GM08714 (cell line): Measurements from ENCODE around the gene PDE7B.

ENCODE experiments used
- H3K4me3 ChIP-seq: fragments of 200-500 bp; sonication (Bioruptor generic); 2 replicates; pipeline ENCODE4 v1.5.1; 2014; ENCODE audit warnings: mild to moderate bottlenecking, low read length, inconsistent platforms
- ZNF274 ChIP-seq: IDR thresholded peaks from 2 replicates; pipeline ENCODE4 v1.6.1; 2012; ENCODE audit warnings: mild to moderate bottlenecking, low read depth, low read length

Gene PDE7B

DNA sequence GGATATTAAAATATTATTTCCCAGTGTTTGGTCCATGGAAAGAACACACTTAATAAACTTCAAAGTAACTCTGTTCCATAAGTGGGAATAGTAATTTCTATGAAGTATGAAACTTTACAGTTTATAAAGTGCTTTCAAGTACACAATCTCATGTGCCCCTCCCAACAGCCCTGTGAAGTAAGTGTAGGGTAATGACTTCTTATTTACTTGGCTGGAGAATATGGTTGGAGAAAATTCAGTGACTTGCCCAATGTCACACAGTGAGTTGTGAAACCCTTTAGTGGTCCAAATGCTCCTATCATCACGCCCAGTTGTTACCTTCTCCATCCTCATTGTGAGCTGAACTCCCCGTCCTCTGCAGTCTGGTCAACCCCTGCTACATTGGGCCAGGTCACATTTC is 141.2 kb downstream of the PDE7B start:
- TF ChIP-seq ZNF274, result no peak
- no peak overlapping the region for H3K4me3 ChIP-seq

DNA sequence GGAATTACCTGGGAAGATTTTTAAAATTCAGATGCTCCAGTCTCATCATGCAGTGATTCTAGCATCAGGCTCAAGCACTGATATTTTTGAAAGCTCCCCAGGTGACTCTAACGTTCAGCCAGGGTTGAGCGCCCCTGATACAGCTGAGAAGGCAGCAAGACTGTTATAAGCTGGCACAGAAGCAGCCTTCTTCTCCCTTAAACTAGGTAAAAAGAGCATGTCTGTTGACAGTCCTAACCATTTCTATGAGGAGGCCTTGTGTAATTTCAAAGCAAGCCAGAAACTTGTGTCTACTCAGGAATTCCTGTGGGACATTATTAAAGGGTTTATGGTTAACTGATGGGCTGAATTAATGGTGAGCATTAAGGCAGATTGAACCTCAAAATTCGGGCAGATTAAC is 141.9 kb downstream of the PDE7B start:
- no peak for TF ChIP-seq ZNF274

DNA sequence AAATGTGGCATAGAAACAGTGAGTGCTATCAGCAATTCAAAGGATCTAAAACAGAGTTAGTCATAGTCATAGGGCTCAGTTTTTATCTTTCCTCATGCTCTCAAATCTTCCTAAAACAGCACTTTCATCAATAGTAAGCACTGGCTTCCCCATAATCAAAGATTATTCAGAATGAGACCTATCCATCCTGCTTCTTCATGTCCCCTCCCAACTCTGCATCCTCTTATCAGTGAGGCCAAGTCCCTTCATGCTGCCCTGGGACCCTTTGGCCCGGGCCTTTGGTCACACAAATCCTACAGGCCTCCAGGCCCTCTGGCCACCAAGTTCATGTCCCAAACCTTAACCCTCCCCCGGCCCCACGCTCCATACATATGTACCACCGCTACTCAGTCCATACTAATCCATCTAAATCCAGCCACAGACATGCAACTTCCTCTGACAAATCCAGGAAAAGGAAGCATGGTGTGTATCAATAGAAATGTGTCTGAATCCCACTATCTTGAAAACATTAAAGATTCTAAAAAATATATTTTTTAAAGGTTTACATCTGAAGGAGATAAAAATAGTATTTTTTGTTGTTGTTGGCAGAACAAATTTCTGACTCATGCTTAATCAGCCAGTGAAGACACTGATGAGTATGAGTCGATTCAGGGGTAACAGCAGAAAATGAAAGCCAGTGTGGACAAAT is 143.5 kb downstream of the PDE7B start:
- no peak overlapping the region for H3K4me3 ChIP-seq

More for the DNA sequence above, 141.9 kb downstream of the PDE7B start:
- H3K4me3 ChIP-seq, result no peak overlapping the region

DNA sequence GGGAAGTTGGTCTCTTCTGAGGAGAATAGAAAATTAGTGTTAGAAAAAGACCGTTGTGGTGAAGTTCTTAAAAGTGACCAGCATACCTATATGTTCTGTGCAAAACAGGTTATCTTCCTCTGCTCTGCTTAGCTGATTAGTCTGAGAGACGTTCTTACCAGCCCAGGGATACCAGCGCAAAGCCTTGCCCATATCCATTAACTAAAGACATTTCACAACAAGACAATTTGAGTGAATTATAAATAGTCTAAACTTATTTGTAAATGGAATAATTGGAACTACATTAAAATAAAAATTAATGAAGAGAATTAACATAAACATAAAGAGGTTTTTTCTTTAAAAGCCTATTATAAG is 144.0 kb downstream of the PDE7B start:
- no peak overlapping the region for H3K4me3 ChIP-seq
- TF ChIP-seq ZNF274, result no peak

More for the DNA sequence above, 143.5 kb downstream of the PDE7B start:
- no peak for TF ChIP-seq ZNF274

DNA sequence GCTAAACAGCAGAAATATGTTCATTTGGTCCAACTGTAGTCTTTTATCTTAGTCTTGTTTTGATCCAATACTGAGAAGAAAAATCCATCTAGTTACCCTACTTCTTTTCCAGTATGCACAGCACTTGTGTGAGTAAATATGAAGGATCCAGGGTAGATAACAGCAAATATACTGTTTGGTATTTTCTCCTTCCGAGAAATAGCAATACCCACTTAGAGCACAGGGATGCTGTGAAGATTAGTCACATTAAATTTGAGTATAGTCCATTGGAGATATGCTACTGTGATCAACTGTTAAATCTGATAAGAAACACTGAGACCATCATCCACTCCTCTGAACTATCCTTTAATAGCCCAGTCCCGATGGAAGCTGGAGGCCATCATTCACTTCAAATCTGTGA is 145.2 kb downstream of the PDE7B start:
- no peak for TF ChIP-seq ZNF274
- no peak overlapping the region for H3K4me3 ChIP-seq

DNA sequence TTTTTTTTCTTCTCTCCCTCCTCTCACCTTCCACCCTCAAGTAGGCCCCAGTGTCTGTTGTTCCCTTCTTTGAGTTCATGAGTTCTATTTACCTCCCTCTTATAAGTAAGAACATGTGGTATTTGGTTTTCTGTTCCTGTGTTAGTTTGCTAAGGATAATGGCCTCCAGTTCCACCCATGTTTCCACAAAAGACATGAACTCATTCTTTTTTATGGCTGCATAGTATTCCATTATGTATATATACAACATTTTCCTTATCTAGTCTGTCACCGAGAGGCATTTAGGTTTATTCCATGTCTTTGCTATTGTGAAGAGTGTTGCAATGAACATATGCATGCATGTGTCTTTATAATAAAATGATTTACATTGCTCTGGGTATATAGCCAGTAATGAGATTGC is 147.9 kb downstream of the PDE7B start:
- TF ChIP-seq ZNF274, result no peak
- no peak overlapping the region for H3K4me3 ChIP-seq

DNA sequence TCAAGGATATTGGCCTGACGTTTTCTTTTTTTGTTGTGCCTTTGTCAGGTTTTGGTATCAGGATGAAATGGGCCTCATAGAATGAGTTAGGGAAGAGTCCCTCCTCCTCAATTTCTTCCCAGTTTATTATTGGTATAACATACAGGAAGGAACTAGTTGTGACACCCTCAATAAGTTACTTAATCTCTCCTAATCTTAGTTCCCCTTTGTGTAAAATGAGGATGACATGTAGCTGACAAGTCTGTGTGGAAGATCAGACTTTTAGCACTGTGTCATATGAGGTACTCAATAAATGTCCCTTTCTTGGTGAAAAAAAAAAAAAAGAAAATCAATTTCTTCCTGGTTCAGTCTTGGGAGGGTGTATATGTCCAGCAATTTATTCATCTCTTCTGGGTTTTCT is 155.8 kb downstream of the PDE7B start:
- no peak for TF ChIP-seq ZNF274

DNA sequence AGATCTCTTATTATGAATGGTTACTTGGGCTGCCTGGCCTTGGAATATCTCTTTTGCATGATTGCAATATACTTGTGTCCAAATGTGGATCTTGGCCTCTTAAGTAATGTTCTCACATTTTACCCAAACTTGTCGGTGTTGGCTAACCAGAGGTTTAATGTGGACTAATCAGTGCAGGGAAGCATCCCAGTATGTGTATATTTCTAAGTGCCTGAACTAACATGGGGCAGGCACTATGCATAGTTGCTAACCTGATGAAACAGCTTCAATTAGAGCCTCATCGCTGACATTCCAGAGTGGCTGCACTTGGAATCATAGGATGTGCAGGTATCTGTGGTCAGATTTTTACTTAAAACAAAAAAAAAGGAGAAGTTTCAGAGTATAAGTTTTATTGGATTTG is 160.0 kb downstream of the PDE7B start:
- no peak for TF ChIP-seq ZNF274
- no peak overlapping the region for H3K4me3 ChIP-seq

More for the DNA sequence above, 155.8 kb downstream of the PDE7B start:
- no peak overlapping the region for H3K4me3 ChIP-seq

DNA sequence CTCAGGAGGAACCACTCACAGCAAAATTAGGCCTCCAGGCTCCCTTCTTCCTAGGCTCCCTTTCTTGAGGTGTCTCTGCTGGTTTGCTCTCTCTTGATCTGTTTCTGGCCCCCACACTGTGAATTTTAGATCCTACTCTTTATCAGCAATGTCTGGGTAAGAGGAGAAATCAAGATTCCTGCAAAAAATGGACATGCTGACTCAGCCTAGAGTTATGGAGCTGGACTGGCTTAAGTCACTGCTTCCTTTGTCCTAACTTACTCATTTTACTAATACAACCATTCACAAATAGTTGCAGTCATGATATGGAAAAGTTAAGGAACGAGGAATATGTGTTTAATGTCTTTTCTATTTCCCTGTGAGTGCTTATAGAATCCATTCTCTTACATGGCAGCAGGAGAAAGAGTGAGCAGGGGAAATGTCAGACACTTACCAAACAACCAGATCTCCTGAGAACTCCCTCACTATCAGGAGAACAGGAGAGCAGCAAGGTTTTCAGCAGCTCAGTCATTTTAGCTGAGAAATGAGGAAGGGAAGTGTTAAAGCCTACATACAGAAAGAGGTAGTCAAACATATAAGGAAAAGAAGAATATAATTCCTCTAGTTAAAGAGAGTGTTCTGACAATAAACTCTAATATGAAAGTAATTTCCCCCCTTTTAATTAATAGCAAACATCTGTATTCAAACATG is 160.8 kb downstream of the PDE7B start:
- TF ChIP-seq ZNF274, result no peak
- no peak overlapping the region for H3K4me3 ChIP-seq

DNA sequence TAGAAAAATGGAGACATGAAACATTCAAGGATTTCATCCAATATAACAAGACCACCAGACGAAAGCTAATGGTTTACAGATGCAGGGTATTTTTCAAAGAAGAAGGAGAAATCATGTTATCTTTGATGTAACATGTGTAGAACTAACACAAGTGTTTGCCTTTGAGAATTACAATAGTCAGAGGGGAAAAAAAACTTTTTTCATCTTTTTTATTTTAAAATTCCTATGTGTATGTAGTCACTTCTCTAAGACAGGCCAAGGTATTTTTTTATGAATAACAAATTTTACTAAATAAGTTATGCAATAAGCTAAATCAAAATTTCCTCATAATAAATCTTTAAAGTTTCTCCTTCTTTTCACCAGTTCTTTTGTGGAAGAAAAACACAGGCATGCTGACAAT is 161.4 kb downstream of the PDE7B start:
- TF ChIP-seq ZNF274, result no peak

DNA sequence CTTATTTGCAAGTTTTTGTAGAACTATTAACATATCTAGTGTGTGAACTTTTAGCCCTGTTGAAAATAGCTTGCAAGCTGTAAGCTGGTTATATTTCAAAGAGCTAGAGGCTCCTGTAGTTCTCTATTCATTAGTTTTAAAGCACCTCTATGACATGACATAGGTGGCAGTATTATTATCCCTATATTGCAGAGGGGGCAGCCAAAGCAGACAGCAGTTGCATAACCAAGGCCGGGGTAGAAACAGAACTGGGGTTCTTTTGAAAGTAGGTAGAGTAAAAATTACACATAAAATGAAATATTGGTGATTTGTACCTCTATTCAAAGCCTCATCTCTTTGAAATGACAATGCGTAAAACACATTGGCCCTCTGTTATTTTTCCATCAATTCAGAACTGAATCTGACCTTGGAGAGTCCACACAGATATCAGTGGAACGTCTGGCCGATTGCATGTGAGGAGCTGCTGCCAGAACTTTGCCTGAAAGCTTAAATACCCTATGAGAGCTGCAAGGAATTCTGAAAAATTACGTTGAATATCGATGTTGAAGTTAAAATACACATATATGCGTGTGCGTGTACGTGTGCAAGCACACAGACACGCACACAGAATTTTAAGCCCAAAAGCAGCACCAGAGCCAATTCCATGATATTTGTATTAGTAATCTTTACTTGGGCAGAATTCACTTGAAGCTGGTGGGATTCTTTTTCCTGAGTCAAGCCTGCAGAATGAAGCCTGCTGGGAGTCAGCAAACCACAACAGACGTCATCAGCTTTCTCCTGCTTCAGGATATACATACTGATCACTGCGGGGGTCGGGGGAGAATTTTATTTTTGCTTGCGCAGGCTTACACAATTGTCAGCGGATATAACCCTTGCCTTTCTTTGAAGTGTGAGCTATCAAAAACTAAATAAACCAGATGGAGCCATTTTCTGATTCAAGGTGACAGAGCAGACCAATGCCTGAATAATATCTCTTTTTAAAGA is 163.2 kb downstream of the PDE7B start:
- H3K4me3 ChIP-seq, result no peak overlapping the region
- TF ChIP-seq ZNF274, result no peak

More for the DNA sequence above, 161.4 kb downstream of the PDE7B start:
- H3K4me3 ChIP-seq, result no peak overlapping the region

DNA sequence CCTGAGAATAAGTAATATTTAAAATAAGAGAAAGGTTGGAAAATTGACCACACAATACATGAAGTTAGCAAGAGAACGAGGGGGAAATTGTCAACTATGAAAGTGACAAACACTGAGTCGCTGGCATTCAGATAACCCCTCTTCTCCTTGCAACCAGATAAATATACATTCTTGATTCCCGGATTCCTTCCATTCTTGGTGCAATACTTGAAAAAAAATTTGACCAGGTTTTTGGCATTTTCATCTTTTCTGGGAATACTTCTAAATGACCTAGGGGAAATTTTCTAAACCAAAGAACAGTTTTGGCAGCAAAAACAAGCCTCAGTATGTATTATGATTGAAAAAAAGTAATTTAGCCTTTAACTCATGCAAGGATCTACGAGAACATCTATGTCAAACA is 164.0 kb downstream of the PDE7B start:
- no peak for TF ChIP-seq ZNF274
- no peak overlapping the region for H3K4me3 ChIP-seq

DNA sequence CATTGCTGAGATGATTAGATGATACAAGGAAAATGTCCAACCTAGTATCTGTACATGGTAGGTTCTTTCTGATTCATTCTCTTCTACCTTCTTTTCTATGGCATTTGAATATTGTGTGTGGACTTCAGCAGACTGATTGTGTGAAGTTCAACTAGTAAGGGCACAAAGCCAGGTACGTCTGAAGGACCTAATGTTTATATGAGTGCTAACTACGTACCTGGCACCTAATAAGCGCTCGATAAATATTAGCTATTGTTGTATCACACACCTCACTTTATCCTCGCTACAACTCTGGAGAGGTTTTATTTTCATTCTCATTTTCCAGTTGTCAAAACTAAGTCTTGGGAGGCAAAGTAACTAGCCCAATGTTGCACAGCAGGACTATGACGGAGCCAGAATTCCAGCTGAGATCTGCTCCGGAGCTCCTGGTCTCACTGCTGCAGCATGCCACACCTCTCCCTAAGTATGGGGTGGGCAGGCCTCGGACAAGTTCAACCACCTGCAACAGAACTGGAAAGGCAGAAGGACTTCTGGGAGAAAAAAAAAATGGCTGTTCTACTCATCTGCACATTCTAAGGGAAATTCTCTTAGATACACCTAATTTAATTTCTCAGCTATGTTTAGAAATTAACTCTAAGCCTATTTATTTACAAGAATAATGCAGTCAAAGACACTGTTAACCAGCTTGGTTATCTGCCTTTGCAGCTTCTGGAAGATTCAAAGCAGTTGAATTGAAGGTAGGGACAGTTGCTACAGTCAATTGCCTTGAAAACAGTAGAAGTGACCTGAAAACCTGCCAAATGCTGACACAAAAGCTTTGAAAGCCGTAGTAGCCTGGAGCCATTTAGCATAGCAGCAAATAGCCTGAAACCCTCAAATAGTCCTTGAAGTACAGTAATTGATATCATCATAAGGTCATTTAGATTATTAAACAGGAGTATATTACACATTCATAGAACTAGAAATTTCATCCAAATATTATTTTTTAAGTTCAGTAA is 165.0 kb downstream of the PDE7B start:
- no peak for TF ChIP-seq ZNF274
- H3K4me3 ChIP-seq, result no peak overlapping the region
